HG02642 (cell line): ENCODE measurements around the gene CDK5.

ENCODE experiments used
- ATAC-seq: cut with Tn5 transposase; IDR thresholded peaks from one replicate; pipeline ENCODE4 v1.9.1; 2021; ENCODE audit warnings: mild to moderate bottlenecking; ENCODE audit not compliant: unreplicated experiment, poor library complexity

Gene CDK5

DNA sequence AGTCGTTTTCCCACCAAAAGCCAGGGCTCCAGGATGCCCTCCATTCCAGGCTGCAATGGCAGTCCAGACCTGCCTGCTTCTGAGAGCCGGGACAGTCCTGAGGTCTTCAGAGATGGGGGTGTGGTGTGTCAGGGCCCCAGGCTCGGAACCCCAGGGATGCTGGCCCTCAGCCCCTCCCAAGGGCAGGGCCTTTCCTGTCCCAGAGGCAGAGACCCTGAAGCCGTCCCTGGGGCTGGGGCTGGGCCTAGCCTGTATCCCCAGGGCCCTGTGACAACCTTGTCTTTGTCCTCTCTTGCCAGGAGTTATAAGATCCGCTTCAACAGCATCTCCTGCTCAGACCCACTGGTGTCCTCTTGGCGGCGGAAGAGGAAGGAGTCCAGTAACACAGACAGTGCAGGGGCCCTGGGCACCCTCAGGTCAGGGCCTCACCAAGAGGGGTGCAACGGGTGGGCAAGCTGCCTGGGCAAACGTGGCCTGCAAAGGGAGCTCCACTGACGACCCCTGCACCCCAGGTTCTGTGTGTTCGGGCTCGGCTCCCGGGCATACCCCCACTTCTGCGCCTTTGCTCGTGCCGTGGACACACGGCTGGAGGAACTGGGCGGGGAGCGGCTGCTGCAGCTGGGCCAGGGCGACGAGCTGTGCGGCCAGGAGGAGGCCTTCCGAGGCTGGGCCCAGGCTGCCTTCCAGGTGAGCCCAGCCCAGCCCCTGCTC, 51.0 kb downstream of the CDK5 start:
- no peak for ATAC-seq

DNA sequence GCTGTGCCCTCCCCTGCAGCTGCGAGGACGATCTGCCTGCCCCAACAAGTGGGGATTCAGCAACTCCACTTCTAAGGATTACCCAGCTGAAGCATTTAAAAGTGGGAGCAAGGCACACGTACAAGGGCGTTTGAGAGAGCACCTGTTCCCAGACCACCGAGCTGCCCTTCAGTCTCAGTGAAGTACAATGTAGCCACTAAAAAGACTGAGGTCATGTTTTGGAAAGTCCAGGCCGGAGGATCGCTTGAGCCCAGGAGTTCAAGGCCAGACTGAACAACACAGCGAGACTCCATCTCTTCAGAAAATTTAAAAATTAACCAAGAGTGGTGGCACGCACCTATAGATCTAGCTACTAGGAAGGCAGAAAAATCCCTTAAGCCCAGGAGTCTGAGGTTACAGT, 52.1 kb downstream of the CDK5 start:
- no peak for ATAC-seq
